HL-60/S4 (cell line): ENCODE measurements around the gene CLIC3.

Source experiments
- in situ Hi-C: fragments of 300-500 bp; cut with MboI; formaldehyde crosslinking; loops from 2 replicates; pipeline ENCODE4 v1.14.3; 2022; ENCODE audit warnings: low sequenced_read_pairs

CLIC3 gene

DNA sequence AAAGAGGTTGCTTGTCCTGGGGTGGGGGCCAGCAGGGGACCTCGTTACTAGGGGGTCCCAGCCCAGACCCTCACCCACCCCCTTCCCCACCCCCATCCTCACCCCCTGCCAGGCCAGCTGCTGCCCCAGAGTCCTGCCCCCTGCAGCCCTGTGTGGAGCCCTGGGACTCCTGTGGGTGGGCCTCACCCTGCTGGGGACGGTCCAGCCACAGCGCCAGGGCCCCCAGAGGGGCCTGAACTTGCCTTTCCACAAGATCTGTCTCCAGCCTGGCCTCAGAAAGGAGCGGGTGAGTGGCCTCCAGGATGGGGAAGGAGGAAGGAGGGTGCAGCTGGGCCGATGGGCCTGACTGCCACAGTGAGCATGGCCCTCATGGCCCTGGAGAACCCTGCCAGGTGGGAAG is 26.6 kb downstream of the CLIC3 start:
- in situ Hi-C loops: no loop called here

DNA sequence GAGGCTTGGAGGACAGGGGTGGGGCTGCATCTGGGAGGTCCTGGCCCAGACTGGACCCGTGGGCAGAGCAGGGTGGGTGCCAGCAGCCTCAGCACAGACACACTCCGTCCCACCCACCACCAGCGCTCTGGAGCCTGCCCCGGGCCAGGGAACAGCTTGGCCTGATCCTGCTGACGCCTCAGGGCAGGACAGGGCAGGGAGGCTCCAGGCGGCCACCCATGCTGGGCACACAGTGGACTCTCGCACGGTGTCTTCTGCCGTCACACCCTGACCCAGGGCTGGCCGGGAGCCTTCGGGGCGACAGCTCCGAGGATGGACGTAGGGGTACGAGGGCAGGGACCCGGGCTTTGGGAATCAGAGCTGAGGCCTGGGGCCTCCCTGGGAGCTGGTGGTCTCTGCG is 27.2 kb downstream of the CLIC3 start:
- in situ Hi-C loops: no loop called here

DNA sequence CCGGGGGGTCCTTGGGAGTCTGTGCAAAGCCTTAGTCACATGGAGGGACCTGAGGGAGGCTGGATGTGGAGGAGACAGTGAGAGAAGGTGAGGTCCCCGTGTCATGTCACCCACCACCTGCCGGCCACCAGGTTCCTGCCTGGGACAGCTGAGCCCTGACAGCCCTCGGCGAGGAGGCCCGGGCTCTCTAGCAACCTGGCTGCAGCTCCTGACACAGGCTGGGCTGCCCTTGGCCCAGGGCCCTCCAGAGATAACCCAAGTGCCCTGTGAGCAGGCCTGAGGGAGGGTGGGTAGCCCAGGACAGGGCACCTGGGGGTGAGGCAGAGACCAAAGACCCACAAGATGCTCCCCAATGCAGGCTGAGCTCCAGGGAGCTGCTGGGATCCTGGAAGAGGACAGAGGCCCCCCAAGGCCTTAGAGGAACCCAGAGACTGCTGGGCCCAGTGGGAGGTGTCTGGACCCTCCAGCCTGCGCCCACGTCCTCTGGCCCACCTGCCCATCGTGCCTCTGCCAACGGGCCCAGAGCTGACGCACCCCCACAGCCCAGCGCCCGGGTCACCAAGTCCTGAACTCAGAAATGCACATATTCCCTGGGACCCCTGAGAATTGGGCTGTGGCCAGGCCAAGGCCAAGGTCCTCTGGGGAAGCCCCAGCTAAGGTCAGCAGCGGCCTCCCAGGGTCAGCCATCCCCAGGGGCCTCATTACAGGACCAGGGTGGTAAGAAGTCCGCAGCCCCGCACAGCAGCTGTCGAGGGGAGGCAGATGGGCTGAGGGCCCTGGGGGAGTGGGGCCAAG is 27.8 kb downstream of the CLIC3 start:
- in situ Hi-C loops: no loop called here

DNA sequence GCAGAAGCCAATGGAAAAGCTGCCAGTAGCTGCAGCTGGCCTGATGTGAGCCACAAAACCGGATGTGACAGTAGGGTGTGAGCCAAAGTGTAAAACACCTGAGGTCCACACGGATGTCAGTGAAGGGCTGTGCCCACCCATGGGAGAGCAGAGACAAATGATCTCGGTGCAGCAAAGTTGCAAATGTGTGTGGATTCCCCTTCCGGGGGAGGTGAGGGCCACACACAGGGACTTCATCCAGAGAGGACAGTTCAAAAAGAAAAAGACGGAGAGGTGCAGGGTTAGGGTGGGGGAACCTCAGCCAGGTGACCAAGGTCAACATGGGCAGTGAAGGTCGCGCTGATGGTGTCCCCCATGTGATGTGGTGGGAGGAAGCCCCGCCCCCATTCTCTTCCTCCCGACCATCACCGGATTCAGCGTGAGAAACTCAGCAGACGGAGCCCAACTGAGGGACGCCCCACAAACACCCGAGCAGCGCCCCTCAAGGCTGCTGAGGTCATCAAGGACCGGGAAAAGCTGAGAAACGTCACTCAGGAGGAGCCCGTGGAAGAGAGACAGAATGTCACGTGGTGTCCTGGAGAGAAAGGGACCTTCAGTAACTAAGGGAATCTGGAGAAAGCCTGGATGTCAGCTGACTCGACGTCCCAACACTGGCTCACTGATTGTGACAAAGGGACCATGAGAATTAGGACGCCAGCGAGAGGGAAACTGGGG is 30.4 kb downstream of the CLIC3 start:
- in situ Hi-C loops: no loop called here

GRCh38 chr9:136964833-136965422 is 31.4 kb downstream of the CLIC3 start:
- in situ Hi-C loops: no loop called here

DNA sequence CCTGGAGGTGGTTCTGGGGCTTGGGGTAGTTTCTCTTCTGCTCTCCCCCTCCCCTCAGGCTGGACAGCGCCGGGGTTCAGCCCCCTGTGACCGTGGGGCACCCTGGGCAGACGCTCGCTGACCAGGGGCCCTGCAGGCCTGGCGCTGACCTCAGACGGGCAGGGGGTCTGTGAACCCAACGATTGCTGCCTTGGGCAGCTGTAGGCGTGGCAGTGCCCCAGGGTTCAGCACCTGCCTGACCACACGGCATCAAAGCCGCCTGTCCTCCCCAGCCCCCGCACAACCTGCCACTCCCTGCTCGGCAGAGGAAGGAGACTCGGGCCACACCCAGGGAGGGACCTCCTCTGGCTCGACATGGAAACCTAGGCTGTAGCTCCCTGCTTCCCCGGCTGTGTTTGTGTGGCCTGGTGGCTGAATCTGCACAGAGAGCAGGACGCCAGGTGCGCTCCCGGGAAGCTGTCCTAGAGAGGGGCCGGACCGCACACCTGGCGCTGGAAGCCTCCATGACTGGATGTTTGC is 32.1 kb downstream of the CLIC3 start:
- in situ Hi-C loops: no loop called here

GRCh38 chr9:136963751-136964150 is 32.6 kb downstream of the CLIC3 start:
- in situ Hi-C loops: no loop called here

GRCh38 chr9:136963341-136963740 is 33.0 kb downstream of the CLIC3 start:
- in situ Hi-C loops: no loop called here

- in situ Hi-C loops: no loop called here
Measured at GRCh38 chr9:136962701-136963248, 33.6 kb downstream of the CLIC3 start.

DNA sequence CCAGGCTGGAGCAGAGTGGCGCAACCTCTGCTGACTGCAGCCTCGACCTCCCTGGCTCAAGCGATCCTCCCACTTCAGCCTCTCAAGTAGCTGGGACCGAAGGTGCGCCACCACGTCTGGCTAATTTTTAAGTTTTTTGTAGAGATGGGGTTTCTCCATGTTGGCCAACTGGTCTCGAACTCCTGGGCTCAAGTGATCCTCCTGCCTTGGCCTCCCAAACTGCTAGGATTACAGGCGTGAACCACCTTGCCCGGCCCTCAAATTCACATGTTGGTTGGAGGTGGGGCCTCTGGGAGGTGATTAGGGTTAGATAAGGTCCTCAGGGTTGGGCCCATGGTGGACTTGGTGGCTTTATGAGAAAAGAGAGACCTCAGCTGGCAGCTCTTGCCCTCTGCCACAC is 34.2 kb downstream of the CLIC3 start:
- in situ Hi-C loops: no loop called here

- in situ Hi-C loops: no loop called here
Measured at GRCh38 chr9:136961279-136962065, 34.9 kb downstream of the CLIC3 start.

GRCh38 chr9:136960938-136961275 is 35.5 kb downstream of the CLIC3 start:
- in situ Hi-C loops: no loop called here

DNA sequence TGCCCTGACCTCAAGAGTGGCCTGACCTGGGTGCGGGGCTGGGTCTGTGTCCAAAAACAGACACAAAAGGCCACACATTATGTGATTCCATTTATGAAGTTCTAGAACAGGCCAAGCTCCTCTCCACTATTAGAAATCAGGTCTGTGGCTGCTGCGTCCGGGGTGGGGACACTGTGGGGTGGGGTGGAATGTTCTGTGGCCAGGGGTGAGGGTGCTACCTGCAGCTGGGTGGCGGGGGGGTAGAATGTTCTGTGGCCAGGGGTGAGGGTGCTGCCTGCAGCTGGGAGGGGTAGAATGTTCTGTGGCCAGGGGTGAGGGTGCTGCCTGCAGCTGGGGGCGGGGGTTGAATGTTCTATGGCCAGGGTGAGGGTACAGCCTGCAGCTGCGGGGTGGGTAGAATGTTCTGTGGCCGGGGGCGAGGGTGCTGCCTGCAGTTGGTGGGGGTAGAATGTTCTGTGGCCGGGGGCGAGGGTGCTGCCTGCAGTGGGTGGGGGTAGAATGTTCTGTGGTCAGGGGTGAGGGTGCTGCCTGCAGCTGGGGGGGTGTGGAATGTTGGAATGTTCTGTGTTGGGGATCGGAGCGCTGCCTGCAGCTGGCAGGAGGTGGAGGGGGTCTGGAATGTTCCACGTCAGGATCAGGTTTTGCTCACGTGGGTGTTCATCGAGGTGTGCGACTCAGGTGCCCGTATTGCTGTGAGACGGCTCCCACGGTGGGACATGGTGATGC is 36.0 kb downstream of the CLIC3 start:
- in situ Hi-C loops: no loop called here

DNA sequence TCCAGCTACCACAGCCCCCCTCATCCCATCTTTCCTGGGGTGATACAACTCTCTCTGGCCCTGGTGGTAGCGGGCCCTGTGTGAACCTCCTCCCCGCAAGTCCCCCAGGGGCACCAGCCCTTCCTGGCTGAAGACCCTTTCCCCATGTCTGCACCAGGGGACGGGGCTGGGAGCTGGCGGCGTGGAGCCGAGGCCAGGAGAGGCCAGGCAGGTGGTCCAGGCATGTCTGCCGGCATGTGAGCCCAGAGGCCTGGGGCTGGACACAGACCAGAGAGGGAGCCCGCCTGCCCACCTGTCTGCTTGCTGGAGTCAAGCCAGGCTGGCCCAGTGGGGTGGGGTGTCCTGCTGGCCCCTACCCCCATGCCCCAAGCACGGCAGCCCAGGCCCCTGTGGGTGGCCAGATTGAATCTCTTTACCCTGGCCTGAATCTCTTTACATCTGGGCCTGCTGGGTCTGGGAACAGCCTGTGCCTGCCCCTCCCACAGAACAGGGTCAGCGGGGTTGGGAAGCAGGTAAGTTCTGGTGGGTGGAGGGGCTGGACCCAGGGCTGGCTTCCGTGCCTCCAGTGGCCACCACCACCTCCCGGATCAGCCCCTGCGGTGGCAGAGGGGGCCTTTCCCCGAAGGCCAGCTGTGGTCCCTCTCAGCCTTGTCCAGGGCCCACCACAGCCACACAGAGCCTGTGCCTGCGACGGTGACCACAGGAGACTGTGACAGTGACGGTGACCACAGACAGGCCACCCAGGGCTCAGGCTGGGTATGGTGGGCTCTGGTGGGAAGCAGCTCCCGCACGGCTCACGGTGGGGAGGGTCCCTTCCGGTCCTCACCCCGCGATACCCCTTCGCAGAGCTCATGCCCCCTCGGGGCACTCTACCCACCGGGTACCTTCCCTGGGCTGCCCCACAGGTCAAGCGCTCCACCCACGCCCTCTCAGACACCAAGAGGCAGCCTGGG is 37.2 kb downstream of the CLIC3 start:
- in situ Hi-C loops: no loop called here

GRCh38 chr9:136958473-136958872 is 37.9 kb downstream of the CLIC3 start:
- in situ Hi-C loops: no loop called here

DNA sequence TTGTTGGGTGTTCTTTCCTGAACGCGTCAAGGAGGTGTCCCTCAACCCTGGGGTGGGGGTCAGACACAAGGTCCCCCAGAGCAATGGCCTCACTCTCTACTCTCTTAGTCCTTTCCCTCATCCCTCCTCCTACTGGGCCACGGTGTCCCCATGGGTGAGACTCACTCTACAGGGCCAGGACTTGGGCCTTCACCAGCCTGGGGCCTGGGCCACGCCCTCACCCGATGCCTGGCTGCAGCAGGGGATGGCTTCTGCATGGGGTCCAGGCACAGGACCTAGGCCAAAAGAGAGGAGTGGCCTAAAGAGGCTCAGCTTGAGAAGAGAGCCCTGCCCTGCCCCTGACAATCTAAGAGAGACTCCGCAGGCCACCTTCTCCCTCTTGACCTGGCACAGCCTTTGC is 38.5 kb downstream of the CLIC3 start:
- in situ Hi-C loops: no loop called here

GRCh38 chr9:136957461-136957860 is 38.9 kb downstream of the CLIC3 start:
- in situ Hi-C loops: no loop called here

DNA sequence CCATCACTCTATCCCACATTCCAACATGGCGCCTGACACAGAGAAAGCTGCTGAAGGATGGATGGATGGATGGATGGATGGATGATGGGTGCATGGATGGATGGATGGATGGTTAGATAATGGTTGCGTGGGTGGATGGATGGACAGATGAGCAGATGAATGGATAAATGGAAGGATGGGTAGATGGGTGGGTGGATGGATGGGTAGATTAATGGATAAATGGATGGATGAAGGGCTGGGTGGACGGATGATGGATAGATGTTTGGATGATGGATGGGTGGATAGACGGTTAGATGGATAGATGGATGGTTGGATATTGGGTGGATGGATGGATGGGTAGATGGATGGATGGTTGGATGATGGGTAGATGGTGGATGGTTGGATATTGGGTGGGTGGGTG is 39.8 kb downstream of the CLIC3 start:
- in situ Hi-C loops: no loop called here

DNA sequence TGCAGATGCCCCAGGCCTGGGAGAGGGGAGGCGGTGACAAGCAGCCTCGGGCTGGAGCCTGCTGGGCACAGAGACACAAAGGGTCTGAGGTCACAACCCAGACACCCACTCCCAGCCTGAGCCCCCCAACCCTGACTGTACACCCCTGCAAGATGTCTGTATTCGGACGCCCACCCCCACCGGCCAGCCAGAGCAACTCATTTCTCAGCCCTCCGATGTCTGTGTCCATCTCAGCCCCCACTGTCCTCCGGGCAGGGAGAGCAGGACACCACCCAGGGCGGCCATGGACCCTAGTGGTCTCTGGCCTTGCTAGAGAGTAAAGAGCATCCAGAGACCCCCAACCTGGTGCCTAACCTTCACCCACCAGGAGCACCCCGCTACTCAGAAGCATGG is 40.4 kb downstream of the CLIC3 start:
- in situ Hi-C loops: no loop called here
